Body of pancreas (tissue), 4 donors: ENCODE measurements around the gene CC2D2B. TPM values are rescaled to one million over a fixed set of nuclear protein-coding genes. Genes with fewer than 3 reads are reported as not detected.

Experiments used
- ATAC-seq: fragments of 150-250 bp; one replicate; pipeline ENCODE4 v1.9.1; 2016
- DNase-seq, 4 donors: peaks; one replicate each; pipeline ENCODE4 v3.0.0-alpha.2; 2019
- H3K27ac ChIP-seq, 4 donors: fragments of 200-600 bp; sonication (generic); 1 replicate in 3 of 4; 2 replicates in 1 of 4; pipeline versions ENCODE4 v1.5.1 to v1.6.1; 2016 to 2019; ENCODE audit warnings: mild to moderate bottlenecking in 1 of 4, mixed read lengths in 1 of 4, moderate library complexity in 1 of 4
- H3K27me3 ChIP-seq, 2 donors: fragments of 200-600 bp; sonication (generic); one replicate each; pipeline ENCODE4 v1.6.0; 2016; ENCODE audit warnings: mild to moderate bottlenecking in 1 of 2
- H3K36me3 ChIP-seq, 2 donors: fragments of 200-600 bp; sonication (generic); replicated peaks in 1 of 2; 2 replicates each; pipeline ENCODE4 v1.5.1; 2016; ENCODE audit warnings: low read depth in 2 of 2; ENCODE audit not compliant: insufficient read depth in 1 of 2
- H3K4me1 ChIP-seq: fragments of 200-600 bp; sonication (generic); one replicate; pipeline ENCODE4 v1.6.0; 2016
- H3K4me3 ChIP-seq, 2 donors: fragments of 200-600 bp; sonication (generic); 1 replicate in 1 of 2; 2 replicates in 1 of 2; pipeline ENCODE4 v1.5.1; 2016 to 2019
- H3K9me3 ChIP-seq, 3 donors: fragments of 200-600 bp; sonication (generic); 1 replicate in 2 of 3; 2 replicates in 1 of 3; pipeline ENCODE4 v1.5.1; 2016
- POLR2A ChIP-seq, 3 donors: fragments of 450-650 bp; IDR thresholded peaks; one replicate each; pipeline ENCODE4 v1.6.1; 2016; ENCODE audit warnings: antibody characterized with exemption in 3 of 3, mild to moderate bottlenecking in 2 of 3
- WGBS, 2 donors: methylation state at CpG; one replicate each; pipeline ENCODE4 v1.1.5; 2017; 5-methylcytosine and 5-hydroxymethylcytosine counted together
- intact Hi-C: fragments of 100-400 bp; cut with DNase I; formaldehyde crosslinking; loops from one replicate; pipeline ENCODE4 v1.15.1; 2023
- total RNA-seq, 2 donors: library from RNA; depleted of rRNA; stranded (reverse); fragments of >200 nt; gene quantifications; one replicate each; pipeline ENCODE4 v1.1.0, GENCODE V29; 2016
- TF ChIP-seq, protein P1 (sequence below), 7 experiments: fragments of 450-650 bp in 4 of 7; fragments of 200-600 bp in 3 of 7; sonication (generic) in 3 of 7; IDR thresholded peaks; one replicate each; pipeline ENCODE4 v1.5.1; 2016 to 2019; ENCODE audit warnings: antibody characterized with exemption in 7 of 7

Gene CC2D2B
- total RNA-seq, 2 donors from 2014 or later = 0.99 to 3.4 TPM

DNA sequence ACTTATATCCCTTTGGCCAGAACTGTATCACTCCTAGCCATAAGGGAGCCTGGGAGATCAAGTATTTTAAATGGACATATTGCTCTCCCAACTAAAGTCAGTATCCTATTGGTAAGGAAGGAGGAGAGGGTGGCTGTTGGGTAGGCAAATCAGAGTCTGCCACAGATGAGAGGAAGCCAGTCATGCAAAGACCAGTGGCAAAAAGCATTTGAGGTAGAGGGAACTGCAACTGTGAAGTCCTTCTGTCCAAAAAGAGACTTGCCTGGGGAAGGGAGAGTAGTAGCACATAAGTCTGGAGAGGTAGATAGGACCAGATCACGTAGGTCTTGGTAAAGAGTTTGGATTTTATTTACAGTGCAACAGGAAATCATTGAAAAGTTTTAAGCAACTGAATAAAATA lies 126.8 kb downstream of the CC2D2B start:
- H3K9me3 ChIP-seq = no peaks in the 10 kb centered on the region
- no peak for ATAC-seq
- WGBS, 2 donors = 91 to 97% methylated on average over 1 of the region's 1 CpG
- H3K27me3 ChIP-seq = no peaks in the 10 kb centered on the region
- no peak for DNase-seq
- no peaks in the 10 kb centered on the region for H3K36me3 ChIP-seq
- no peaks in the 10 kb centered on the region for H3K4me1 ChIP-seq
- no peak overlapping the region for H3K4me3 ChIP-seq
- no peak overlapping the region for H3K27ac ChIP-seq
- TF ChIP-seq POLR2A (IDR thresholded peaks at IDR 0.05) = no peak
- TF ChIP-seq, protein P1, sequence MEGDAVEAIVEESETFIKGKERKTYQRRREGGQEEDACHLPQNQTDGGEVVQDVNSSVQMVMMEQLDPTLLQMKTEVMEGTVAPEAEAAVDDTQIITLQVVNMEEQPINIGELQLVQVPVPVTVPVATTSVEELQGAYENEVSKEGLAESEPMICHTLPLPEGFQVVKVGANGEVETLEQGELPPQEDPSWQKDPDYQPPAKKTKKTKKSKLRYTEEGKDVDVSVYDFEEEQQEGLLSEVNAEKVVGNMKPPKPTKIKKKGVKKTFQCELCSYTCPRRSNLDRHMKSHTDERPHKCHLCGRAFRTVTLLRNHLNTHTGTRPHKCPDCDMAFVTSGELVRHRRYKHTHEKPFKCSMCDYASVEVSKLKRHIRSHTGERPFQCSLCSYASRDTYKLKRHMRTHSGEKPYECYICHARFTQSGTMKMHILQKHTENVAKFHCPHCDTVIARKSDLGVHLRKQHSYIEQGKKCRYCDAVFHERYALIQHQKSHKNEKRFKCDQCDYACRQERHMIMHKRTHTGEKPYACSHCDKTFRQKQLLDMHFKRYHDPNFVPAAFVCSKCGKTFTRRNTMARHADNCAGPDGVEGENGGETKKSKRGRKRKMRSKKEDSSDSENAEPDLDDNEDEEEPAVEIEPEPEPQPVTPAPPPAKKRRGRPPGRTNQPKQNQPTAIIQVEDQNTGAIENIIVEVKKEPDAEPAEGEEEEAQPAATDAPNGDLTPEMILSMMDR (IDR thresholded peaks at IDR 0.05) = no peak
- intact Hi-C loops = no loop called here

- no peak for ATAC-seq
- WGBS, 2 donors = 84% methylated on average over 4 of the region's 4 CpGs
- no peaks in the 10 kb centered on the region for H3K36me3 ChIP-seq
- H3K4me3 ChIP-seq = no peak overlapping the region
- TF ChIP-seq, protein P1 (IDR thresholded peaks at IDR 0.05) = no peak
- TF ChIP-seq POLR2A (IDR thresholded peaks at IDR 0.05) = no peak
- no peak overlapping the region for H3K27ac ChIP-seq
- intact Hi-C loops = no loop called here
- no peaks in the 10 kb centered on the region for H3K9me3 ChIP-seq
- peaks cover 8% of the 10 kb centered on the region for H3K4me1 ChIP-seq
- no peaks in the 10 kb centered on the region for H3K27me3 ChIP-seq
- DNase-seq = no peak
These were observed 131.0 kb downstream of the CC2D2B start for GRCh38 chr10:96038476-96039387.

DNA sequence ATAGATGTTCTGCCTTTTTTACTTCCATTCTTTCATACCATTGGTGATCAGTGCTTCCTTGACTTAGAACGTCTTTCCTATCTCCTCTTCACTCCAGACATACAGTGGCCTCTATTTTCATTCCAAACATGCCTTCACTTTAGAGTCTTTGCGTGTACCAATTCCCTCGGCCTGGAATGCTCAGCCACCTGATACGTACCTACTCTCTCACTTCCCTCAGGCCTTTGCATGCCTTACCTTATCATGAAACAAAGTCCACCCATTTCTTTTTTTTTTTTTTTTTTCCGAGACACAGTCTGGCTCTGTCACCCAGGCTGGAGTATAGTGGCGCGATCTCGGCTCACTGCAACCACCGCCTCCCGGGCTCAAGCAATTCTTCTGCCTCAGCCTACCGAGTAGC lies 133.4 kb downstream of the CC2D2B start:
- TF ChIP-seq, protein P1 (IDR thresholded peaks at IDR 0.05) = no peak
- TF ChIP-seq POLR2A (IDR thresholded peaks at IDR 0.05) = no peak
- DNase-seq (no peak), ATAC-seq (no peak)
- no peaks in the 10 kb centered on the region for H3K27me3 ChIP-seq
- peaks cover 16% of the 10 kb centered on the region for H3K4me1 ChIP-seq
- no peak overlapping the region for H3K4me3 ChIP-seq
- no peaks in the 10 kb centered on the region for H3K36me3 ChIP-seq
- WGBS, 2 donors = 75 to 93% methylated on average over 5 to 11 of the region's 11 CpGs
- intact Hi-C loops = no loop called here
- no peaks in the 10 kb centered on the region for H3K9me3 ChIP-seq
- no peak overlapping the region for H3K27ac ChIP-seq

DNA sequence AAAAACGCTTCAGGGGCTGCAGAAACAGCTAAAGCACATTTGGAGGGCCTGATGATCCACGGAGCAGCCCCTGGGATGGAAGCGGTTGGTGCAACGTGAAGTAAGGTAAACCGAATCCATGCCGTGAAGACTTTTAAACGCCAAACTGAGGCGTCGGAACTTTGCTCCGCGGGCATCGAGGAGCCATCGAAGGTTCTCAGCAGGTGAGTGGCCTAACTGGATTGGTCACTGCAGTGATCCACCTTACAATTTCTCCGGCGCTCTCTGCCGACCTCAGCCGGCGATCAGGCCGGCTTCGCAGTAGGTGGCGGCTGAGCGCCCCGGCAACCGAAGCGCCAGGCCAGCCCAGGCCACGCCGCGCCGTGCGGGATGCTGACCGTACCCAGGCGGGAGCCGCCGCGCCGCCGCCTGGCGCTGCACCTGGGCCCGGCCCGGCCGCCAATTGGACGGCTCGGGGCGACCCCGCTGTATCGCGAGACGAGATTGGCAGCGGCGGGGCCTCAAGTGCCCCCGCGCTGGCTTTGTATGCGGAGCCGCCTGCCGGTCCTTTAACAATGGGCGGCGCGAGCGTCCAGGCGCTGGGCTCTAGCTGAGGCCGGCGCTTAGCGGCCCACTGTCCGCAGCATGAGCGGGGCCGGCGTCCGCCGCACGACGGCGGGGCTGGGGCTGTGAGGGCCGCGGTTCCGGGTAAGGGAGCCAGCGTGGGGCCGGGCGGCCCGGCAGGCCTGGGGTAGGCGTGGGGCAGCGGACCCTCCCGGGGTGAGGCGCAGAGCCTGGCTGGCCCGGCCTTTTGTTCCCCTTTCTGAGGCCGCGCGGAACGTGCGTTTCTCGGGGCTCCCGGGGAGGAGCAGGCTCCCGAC lies 135.5 kb downstream of the CC2D2B start, which contains the start of gene CCNJ:
Gene CCNJ, plus strand, starts transcription at position 551 of the 860 bp plus-strand sequence. CDS start 811 bp downstream, outside the sequence.
- Histone ChIP-seq H3K4me3 (peak within 1 kb of the TSS; percentile 48 to 69), H3K27ac (peak within 1 kb of the TSS; percentile 25 to 91 (median 80)), H3K4me1 (peaks cover 16% of the 10 kb centered on the region), H3K36me3 (no peaks in the 10 kb centered on the region), H3K9me3 (no peaks in the 10 kb centered on the region), H3K27me3 (no peaks in the 10 kb centered on the region)
- DNase-seq (peak; percentile 86 to 93 (median 90)), ATAC-seq (peak; percentile 95)
- 4 to 35% methylated on average over 11 to 75 of the region's 92 CpGs for WGBS, 2 donors
- TF ChIP-seq, protein P1 (IDR thresholded peaks at IDR 0.05) = peak in 4 of 7 experiments; percentile 13 to 39 (median 27)
- TF ChIP-seq POLR2A (IDR thresholded peaks at IDR 0.05) = peak; percentile 72 to 79 (median 77)
- intact Hi-C loops = no loop called here
